Germinal center (tissue), 1 donor: ENCODE data around the gene ZDHHC21.

ENCODE experiments used
- DNase-seq: peaks from one replicate; pipeline ENCODE4 v3.0.0; 2012; ENCODE audit warnings: mixed read lengths, low spot score

The ZDHHC21 gene

GRCh38 chr9:14693251-14693861 lies at the start of gene ZDHHC21:
Gene ZDHHC21, minus strand, starts transcription at chr9:14693432. Its CDS starts 19,092 bp downstream, at chr9:14674340.
- DNase-seq, result peak; percentile 51

- no peak for DNase-seq
Observed at GRCh38 chr9:14741369-14741768, 48.1 kb upstream of the ZDHHC21 start.

GRCh38 chr9:14733133-14733532 lies 39.9 kb upstream of the ZDHHC21 start:
- DNase-seq, result no peak

GRCh38 chr9:14731294-14731981 lies 38.2 kb upstream of the ZDHHC21 start:
- no peak for DNase-seq

- no peak for DNase-seq
Observed at GRCh38 chr9:14730461-14730898, 37.2 kb upstream of the ZDHHC21 start.

DNA sequence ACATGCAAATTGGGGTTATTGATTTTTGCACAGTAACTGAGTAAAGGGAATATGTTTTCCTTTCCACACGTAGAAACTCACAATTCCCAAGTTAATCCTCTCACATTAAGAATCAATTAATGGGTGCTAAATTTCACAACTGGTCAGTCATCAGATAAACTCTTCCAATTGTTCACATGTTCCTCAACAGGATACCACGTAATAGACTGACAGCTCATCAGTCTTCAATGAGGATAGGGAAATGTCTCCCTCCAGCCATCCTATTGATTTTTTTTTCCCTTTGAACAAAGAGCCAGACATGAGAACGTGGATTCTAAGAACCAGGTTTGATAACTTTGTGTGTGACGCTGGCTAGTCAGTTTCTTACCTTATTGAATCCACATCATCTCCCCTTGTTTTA lies 30.1 kb upstream of the ZDHHC21 start:
- no peak for DNase-seq

DNA sequence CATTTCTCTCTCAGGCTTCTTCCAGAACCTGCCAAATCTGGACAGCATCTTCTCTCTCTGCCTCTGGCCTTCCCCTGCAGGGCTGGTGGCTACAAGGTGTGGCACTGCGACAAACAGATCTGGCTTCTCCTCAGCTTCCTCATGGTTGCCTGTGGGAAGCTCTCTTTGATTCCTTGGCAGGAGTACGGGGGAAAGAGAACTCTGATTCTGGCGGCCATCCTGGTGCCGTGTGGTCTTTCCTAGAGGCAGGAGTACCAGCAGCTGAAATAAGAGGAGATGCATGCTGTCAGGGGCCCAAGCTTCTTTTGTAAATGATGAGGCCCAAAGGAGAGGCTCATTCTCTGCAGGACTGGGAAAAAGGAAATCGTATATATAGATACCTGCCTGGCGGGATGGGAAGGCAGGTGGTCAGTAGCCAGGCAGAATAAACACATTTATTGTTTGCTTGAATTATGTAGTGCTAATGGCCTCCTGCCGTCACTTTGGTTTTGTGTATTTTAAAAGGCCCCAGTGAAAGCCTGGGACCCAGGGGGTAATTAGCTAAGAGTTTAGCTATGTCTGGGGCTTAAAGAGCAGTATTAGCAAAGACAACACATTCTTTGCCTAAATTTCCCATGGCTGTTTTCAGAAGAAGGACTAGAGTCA lies 29.3 kb upstream of the ZDHHC21 start, which contains the start of gene CER1:
Gene CER1 (minus strand): TSS at position 343 of the 645 bp plus-strand sequence. CDS start 61 bp downstream, at position 282.
- no peak for DNase-seq

DNA sequence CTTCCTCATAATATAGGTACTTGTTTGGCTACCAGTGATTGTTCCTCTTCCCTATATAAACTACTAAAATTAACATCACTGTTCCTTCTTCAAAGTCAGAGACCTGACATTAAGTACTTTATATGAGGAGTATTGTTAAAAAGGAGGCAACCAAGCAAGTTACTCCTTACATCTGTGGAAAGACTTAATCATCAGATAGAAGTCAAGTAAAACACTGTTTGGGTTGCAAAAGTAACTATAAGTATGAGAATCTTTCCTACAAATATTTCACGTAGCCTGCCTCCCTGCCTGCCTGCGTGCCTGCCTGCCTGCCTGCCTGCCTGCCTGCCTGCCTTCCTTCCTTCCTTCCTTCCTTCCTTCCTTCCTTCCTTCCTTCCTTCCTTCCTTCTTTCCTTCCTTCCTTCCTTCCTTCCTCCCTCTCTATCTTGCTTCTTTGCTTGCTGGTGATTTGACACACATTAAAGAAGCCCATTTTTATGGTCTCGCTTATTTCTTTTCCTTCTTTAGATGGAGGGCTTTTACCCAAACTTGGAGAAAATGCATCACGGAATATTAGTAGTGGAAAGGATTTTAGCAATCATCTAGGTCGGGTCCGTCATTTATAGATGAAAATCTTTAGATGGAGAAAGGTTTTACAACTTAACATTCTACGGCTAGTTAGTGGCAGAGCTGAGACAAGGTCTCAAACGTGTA lies 26.1 kb upstream of the ZDHHC21 start:
- no peak for DNase-seq

GRCh38 chr9:14715102-14715501 lies 21.9 kb upstream of the ZDHHC21 start:
- no peak for DNase-seq

DNA sequence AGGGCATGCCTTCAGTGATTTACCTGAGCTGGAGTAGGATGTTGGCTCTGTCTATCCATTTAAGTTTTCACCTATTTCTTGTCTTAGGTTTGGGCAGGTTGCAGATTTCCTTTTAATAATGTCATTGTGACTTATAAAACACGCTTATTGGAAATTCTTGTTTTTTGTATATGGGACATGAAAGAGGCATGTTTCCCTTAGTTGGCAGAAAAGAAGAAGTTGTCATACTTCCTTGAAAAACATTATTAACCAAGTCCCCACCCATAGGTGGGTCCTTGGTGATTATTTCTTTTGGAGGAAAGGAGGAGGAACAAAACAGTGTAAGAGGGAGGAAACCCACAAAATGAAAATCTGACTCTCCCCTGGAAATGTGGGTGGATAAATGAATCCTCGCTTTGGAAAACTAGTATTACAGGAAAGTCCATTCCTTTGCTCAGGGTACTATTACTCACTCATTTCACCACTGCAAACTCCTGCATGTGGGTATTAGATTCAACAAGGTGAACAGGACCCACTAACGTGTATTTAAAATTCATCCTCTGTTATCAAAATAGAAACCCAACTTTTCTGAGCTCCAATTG lies 20.0 kb upstream of the ZDHHC21 start:
- no peak for DNase-seq

GRCh38 chr9:14710804-14711203 lies 17.6 kb upstream of the ZDHHC21 start:
- no peak for DNase-seq

- DNase-seq, result no peak
Observed at GRCh38 chr9:14706530-14707140, 13.4 kb upstream of the ZDHHC21 start.

- no peak for DNase-seq
Observed at GRCh38 chr9:14705079-14705478, 11.8 kb upstream of the ZDHHC21 start.

DNA sequence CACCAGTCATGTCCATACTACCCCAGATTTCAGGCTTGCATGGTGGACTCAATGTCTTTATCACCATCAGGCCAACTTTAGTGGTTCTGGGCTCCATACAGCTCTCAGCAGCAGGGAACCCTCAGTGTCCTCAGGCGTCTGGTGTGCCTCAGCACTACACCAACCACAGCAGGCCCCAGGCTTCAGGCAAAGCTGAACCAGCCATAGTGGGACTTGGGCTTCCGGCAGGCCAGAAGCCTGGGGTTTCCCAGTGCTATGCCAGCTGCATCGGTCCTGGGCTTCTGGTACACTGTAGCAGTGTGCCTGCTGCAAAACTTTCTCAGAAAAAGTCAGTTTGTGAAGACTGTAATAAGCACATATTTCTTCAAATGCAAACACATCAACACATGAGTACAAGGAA lies 11.0 kb upstream of the ZDHHC21 start:
- DNase-seq, result no peak

- DNase-seq, result no peak
Observed at GRCh38 chr9:14702200-14702720, 9.0 kb upstream of the ZDHHC21 start.

GRCh38 chr9:14692470-14693250 lies 572 bp downstream of the ZDHHC21 start:
- DNase-seq, result peak; percentile 49

DNA sequence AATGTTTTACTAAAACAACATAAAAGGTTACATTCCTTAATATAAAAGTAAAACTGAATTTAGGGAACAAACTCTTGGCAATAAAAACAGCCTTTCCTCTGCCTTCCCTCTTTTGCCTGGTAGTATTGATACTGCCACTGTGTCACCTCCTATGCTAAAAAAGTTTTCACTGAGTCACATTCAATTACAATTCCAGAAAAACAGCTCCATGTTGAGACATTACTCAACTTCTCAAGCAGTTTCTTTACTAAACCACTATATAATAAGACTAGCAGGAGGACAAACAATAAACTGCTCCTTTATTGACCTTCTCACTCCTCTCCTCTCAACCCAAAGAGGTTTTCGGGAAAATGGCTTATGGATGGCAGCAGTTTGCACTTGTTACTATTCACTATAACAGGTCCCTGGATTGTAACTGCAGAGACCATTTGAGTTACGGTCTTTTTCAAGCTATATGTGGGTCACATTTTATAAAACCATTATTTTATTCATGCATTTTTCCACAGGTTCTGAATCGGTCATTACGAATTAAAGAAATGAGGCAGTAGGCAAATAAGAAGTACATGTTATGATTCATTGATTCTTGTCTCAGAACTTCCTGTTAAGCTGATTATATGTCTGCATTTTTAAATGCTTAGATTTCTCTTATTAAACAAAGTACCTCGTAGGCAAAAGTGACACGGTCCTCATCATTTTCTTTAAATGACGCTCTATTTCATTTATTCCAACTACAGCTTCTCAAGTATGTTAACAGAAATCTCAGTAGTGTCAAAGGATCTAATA lies 2.1 kb downstream of the ZDHHC21 start:
- DNase-seq, result no peak

- DNase-seq, result no peak
Observed at GRCh38 chr9:14687042-14687719, 6.1 kb downstream of the ZDHHC21 start.

- no peak for DNase-seq
Observed at GRCh38 chr9:14686168-14686567, 7.1 kb downstream of the ZDHHC21 start.
